Sigmoid colon (tissue), 7 donors: ENCODE measurements around the gene LTK. TPM values are rescaled to one million over a fixed set of nuclear protein-coding genes. Genes with fewer than 3 reads are reported as not detected.

Source experiments
- DNase-seq: peaks from one replicate; pipeline ENCODE4 v3.0.0-alpha.2; 2019
- H3K27ac ChIP-seq, 4 donors: fragments of 200-600 bp; sonication (generic); one replicate each; pipeline ENCODE4 v1.5.1; 2016 to 2019; ENCODE audit warnings: mild to moderate bottlenecking in 1 of 4
- H3K27me3 ChIP-seq, 3 donors: fragments of 200-600 bp; sonication (generic); one replicate each; pipeline ENCODE4 v1.5.1; 2019; ENCODE audit warnings: mild to moderate bottlenecking in 1 of 3
- H3K36me3 ChIP-seq, 4 donors: fragments of 200-600 bp; sonication (generic); one replicate each; pipeline ENCODE4 v1.5.1; 2016 to 2019
- H3K4me1 ChIP-seq, 4 donors: fragments of 200-600 bp; sonication (generic); one replicate each; pipeline ENCODE4 v1.5.1; 2017 to 2019
- H3K4me3 ChIP-seq, 4 donors: fragments of 200-600 bp; sonication (generic); one replicate each; pipeline ENCODE4 v1.5.1; 2017 to 2019; ENCODE audit warnings: mild to moderate bottlenecking in 2 of 4, moderate library complexity in 1 of 4
- H3K9me3 ChIP-seq, 4 donors: fragments of 200-600 bp in 3 of 4; sonication (generic) in 3 of 4; one replicate each; pipeline versions ENCODE4 v1.5.1 to v1.6.1; 2013 to 2019
- EP300 ChIP-seq, 4 donors: sonication (generic); formaldehyde crosslinking; IDR thresholded peaks; one replicate each; pipeline ENCODE4 v1.6.1; 2017; ENCODE audit warnings: antibody characterized with exemption in 4 of 4
- POLR2A ChIP-seq, 2 donors: fragments of 450-650 bp; IDR thresholded peaks; one replicate each; pipeline ENCODE4 v1.6.1; 2016; ENCODE audit warnings: antibody characterized with exemption in 2 of 2, mild to moderate bottlenecking in 2 of 2, moderate library complexity in 2 of 2
- POLR2AphosphoS5 ChIP-seq, 4 donors: sonication (generic); formaldehyde crosslinking; IDR thresholded peaks; one replicate each; pipeline ENCODE4 v1.6.1; 2017; ENCODE audit warnings: antibody characterized with exemption in 4 of 4
- WGBS, 2 donors: extraction: QIAGEN DNeasy Blood & Tissue Kit; methylation state at CpG; one replicate each; pipeline ENCODE4 v1.1.7; 2013; 5-methylcytosine and 5-hydroxymethylcytosine counted together
- intact Hi-C: fragments of 100-400 bp; cut with DNase I; formaldehyde crosslinking; loops from one replicate; pipeline ENCODE4 v1.15.1; 2023
- polyA plus RNA-seq, 3 donors: library from polyadenylated mRNA; stranded (reverse); fragments of 200-250 nt; gene quantifications; one replicate each; pipeline ENCODE4 v1.2.3, GENCODE V29; 2013
- total RNA-seq, 4 donors: library from RNA; depleted of rRNA; stranded (reverse); fragments of >200 nt; gene quantifications; one replicate each; pipeline ENCODE4 v1.1.0, GENCODE V29; 2016
- TF ChIP-seq, protein P1 (sequence below), 4 experiments: fragments of 450-650 bp in 3 of 4; fragments of 200-600 bp in 1 of 4; IDR thresholded peaks; one replicate each; pipeline ENCODE4 v1.5.1; 2016 to 2019; ENCODE audit warnings: antibody characterized with exemption in 4 of 4, mild to moderate bottlenecking in 3 of 4, moderate library complexity in 2 of 4
- donor health status: healthy with polysubstance abuse.
- donor health status: Bipolar disorder and iron deficiency.
- donor health status: healthy.

Gene LTK
- total and polyA plus RNA-seq, 7 donors = 1.6 to 4.8 (median 3.3) TPM; not detected in 1

DNA sequence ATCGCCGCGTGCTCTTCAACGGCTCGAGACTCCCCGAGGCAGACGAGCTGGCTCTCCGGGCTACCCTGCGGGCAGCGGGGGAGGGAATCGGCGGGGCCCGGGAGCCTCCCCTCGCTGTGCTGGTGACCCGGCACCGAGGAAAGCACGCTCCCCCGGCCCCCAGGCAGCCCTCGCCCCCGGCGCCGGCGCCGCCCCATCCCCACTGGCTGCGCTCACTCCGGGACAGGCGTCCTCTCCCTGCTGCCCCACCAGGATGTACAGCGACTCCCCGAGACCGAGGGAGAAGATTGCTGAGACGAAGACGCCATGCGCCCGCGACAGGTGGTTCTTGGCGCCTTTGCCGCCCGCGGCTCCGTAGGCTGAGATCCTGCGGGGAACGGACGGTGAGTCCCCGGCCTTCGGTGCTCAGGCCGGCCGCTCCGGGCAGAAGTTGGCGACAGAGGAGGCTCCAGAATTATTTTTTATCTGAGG is 1.7 kb downstream of the LTK start:
- 1 to 2% methylated on average over 49 of the region's 49 CpGs for WGBS, 2 donors
- TF ChIP-seq POLR2A (IDR thresholded peaks at IDR 0.05) (no peak), POLR2AphosphoS5 (IDR thresholded peaks at IDR 0.05) (no peak), EP300 (IDR thresholded peaks at IDR 0.05) (no peak)
- TF ChIP-seq, protein P1, sequence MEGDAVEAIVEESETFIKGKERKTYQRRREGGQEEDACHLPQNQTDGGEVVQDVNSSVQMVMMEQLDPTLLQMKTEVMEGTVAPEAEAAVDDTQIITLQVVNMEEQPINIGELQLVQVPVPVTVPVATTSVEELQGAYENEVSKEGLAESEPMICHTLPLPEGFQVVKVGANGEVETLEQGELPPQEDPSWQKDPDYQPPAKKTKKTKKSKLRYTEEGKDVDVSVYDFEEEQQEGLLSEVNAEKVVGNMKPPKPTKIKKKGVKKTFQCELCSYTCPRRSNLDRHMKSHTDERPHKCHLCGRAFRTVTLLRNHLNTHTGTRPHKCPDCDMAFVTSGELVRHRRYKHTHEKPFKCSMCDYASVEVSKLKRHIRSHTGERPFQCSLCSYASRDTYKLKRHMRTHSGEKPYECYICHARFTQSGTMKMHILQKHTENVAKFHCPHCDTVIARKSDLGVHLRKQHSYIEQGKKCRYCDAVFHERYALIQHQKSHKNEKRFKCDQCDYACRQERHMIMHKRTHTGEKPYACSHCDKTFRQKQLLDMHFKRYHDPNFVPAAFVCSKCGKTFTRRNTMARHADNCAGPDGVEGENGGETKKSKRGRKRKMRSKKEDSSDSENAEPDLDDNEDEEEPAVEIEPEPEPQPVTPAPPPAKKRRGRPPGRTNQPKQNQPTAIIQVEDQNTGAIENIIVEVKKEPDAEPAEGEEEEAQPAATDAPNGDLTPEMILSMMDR (IDR thresholded peaks at IDR 0.05) = no peak
- Histone ChIP-seq H3K27me3 (peaks cover 28 to 44% (median 35%) of the 10 kb centered on the region in 3 donors), H3K9me3 (no peaks in the 10 kb centered on the region), H3K27ac (no peak overlapping the region), H3K4me3 (peak overlapping the region in 3 of 4 donors; percentile 27 to 36 (median 35)), H3K4me1 (peaks cover 0 to 28% (median 27%) of the 10 kb centered on the region in 4 donors), H3K36me3 (no peaks in the 10 kb centered on the region)
- DNase-seq = no peak
- intact Hi-C loops = no loop called here

DNA sequence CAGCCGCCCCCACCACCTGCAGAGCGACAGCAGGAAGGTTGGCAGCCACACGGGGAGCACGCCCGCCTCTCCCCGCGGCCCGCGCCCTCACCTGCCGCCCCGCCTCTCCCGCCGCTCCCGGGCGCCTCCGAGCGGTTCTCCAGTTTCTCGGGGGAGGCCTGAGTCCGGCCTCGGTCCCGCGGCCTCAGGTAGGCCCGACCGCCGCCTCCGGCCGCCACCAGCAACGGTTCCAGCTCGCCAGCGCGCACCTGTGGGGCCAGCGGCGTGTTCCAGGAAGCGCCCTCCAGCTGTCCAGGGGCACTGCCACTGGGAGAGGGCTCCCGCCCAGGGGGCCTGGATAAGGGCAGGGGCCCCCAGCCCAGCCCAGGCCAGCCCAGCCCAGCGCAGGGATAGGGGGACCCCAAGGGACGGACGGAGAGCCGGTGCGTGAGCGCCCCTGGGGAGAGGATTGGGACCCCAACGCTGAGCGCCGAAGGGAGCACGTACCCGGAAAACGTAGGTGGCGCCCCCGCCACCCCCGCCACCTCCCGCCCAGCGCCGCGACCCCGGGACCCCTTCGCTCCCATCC is 2.2 kb downstream of the LTK start:
- no peak for TF ChIP-seq EP300 (IDR thresholded peaks at IDR 0.05)
- no peak for TF ChIP-seq POLR2A (IDR thresholded peaks at IDR 0.05)
- no peak for TF ChIP-seq POLR2AphosphoS5 (IDR thresholded peaks at IDR 0.05)
- 4 to 6% methylated on average over 56 of the region's 56 CpGs for WGBS, 2 donors
- H3K4me3 ChIP-seq = peak overlapping the region in 3 of 4 donors; percentile 7 to 36 (median 35)

DNA sequence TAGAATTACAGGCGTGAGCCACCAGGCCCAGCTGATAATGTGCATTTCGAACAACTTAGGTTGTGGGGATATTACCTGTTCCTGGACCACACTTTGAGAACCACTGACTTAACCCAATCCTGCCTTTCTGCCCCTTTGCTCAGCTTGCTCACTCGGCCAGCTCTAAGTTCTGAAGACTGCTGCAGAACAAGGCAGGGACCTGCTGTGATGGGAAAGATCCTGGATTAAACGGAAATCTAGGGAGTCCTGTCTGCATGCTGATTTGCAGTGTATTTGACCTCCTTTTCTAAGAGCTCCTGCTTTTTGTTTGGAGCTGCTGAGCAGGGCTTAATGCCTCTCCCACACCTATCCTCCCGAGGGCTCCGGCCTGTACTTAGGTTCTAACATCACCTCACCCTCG is 2.9 kb downstream of the LTK start:
- Histone ChIP-seq H3K36me3 (no peaks in the 10 kb centered on the region), H3K27ac (no peak overlapping the region), H3K4me1 (peaks cover 0 to 28% (median 27%) of the 10 kb centered on the region in 4 donors), H3K9me3 (no peaks in the 10 kb centered on the region), H3K27me3 (peaks cover 28 to 44% (median 35%) of the 10 kb centered on the region in 3 donors), H3K4me3 (no peak overlapping the region)
- TF ChIP-seq POLR2AphosphoS5 (IDR thresholded peaks at IDR 0.05) (no peak), POLR2A (IDR thresholded peaks at IDR 0.05) (no peak), EP300 (IDR thresholded peaks at IDR 0.05) (no peak)
- TF ChIP-seq, protein P1 (IDR thresholded peaks at IDR 0.05) = no peak
- DNase-seq = no peak
- 50 to 72% methylated on average over 7 of the region's 7 CpGs for WGBS, 2 donors
- intact Hi-C loops = no loop called here

More for the DNA sequence above, 2.2 kb downstream of the LTK start:
- Histone ChIP-seq H3K4me1 (peaks cover 0 to 28% (median 27%) of the 10 kb centered on the region in 4 donors), H3K36me3 (no peaks in the 10 kb centered on the region), H3K27me3 (peaks cover 28 to 44% (median 35%) of the 10 kb centered on the region in 3 donors), H3K27ac (no peak overlapping the region), H3K9me3 (no peaks in the 10 kb centered on the region)
- no peak for DNase-seq
- intact Hi-C loops = no loop called here

DNA sequence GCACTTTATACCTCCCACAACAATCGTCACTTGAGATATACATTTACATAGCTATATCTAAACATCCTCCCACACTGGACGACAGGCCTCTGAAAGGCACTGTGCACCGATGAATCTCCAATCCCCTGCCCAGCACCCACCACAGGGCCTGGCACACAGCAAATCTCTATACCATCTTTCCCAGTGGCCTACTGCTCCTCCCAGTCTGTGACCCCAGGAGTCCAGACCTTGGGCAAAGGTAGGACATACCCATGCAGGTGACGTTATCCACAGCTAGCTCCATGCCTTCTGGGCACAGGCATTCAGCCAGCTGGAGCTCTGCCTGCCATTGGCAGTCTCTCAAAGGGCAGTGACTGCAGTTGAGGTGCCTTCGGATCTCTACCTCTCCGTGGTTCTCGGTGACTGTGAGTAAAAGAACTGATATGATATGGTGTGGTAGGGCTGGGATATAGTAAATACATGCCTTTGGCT is 5.8 kb downstream of the LTK start:
- WGBS, 2 donors = 18 to 71% methylated on average over 7 of the region's 7 CpGs
- DNase-seq = no peak
- intact Hi-C loops = no loop called here
- peaks cover 0 to 19% (median 18%) of the 10 kb centered on the region in 4 donors for H3K4me1 ChIP-seq
- H3K9me3 ChIP-seq = no peaks in the 10 kb centered on the region
- peaks cover 21 to 47% (median 32%) of the 10 kb centered on the region in 3 donors for H3K27me3 ChIP-seq
- no peak overlapping the region for H3K27ac ChIP-seq
- H3K36me3 ChIP-seq = no peaks in the 10 kb centered on the region
- TF ChIP-seq, protein P1 (IDR thresholded peaks at IDR 0.05) = no peak
- TF ChIP-seq POLR2AphosphoS5 (IDR thresholded peaks at IDR 0.05) (no peak), EP300 (IDR thresholded peaks at IDR 0.05) (no peak), POLR2A (IDR thresholded peaks at IDR 0.05) (no peak)
- no peak overlapping the region for H3K4me3 ChIP-seq

DNA sequence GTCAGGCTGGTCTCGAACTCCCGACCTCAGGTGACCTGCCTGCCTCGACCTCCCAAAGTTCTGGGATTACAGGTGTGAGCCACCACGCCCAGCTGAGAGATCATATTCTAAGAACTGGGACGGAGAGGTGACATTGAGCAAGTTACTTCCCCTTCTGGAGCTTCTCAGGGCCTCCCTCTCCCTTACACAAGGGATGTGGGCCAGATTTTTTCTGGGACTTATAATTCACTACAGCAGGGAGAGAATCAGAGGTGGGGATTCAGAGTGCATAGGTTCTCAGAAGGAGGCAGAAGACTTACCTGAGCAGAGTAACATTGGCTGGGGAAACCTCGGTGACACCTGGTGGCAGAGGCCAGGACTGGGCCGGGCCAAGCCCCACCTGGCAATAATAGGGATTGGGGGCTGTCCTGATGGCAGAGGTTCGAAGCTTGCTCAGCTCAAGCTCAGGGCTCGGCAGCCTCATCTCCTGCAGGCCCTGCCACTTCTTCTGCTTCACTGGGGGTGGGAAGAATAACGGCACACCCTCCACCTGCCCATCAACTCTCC is 6.8 kb downstream of the LTK start:
- no peaks in the 10 kb centered on the region for H3K9me3 ChIP-seq
- peaks cover 0 to 19% (median 18%) of the 10 kb centered on the region in 4 donors for H3K4me1 ChIP-seq
- WGBS, 2 donors = 65 to 75% methylated on average over 10 of the region's 10 CpGs
- no peak overlapping the region for H3K27ac ChIP-seq
- peaks cover 17 to 47% (median 32%) of the 10 kb centered on the region in 3 donors for H3K27me3 ChIP-seq
- no peaks in the 10 kb centered on the region for H3K36me3 ChIP-seq
- no peak overlapping the region for H3K4me3 ChIP-seq
- DNase-seq = no peak
- intact Hi-C loops = no loop called here
- no peak for TF ChIP-seq EP300 (IDR thresholded peaks at IDR 0.05)
- no peak for TF ChIP-seq POLR2AphosphoS5 (IDR thresholded peaks at IDR 0.05)
- TF ChIP-seq POLR2A (IDR thresholded peaks at IDR 0.05) = no peak
- TF ChIP-seq, protein P1 (IDR thresholded peaks at IDR 0.05) = no peak
